Fibroblast of peridontal ligament (primary cell): ENCODE measurements around the gene FKBP5.
"Not testable (repeated sequence)": the region's sequence is repeated elsewhere in the genome, so short reads cannot be mapped to it uniquely, and the experiment has no call there.

ENCODE experiments used
- DNase-seq: peaks from one replicate; pipeline ENCODE4 v3.0.0-alpha.2; 2010; ENCODE audit errors: extremely low read depth

FKBP5 gene

GRCh38 chr6:35547676-35548075 lies 141.0 kb downstream of the FKBP5 start:
- no peak for DNase-seq

- DNase-seq: no peak
These were observed 143.8 kb downstream of the FKBP5 start for GRCh38 chr6:35544769-35545361.

DNA sequence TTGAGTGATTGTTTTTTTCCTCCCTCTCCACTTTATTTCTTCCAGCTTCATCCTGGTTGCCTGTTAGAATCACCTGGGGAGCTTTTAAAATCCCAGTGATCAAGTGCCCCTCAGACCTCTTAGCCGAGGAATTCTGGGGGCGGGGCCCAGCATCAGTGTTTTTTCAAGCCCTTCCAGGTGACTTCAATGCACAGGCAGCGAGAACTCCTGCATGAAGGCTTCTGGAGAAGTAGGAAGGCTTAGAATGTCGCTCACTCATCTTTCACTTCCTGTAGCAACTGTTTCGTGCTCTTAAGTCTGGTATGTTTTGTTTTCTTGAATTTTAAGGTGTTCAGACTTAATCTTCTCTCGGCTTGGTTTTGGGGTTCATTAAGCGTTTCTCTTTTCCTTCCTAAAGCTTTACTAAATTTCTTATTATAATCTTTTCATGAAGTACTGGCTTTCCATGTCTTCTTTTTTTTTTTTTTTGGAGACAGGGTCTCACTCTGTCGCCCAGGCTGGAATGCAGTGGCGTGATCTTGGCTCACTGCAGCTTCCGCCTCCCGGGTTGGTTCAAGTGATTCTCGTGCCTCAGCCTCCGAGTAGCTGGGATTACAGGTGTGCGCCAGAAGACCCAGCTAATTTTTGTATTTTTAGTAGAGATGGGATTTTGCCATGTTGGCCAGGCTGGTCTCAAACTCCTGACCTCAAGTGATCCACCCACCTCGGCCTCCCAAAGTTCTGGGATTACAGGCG lies 145.1 kb downstream of the FKBP5 start:
- DNase-seq: no peak

DNA sequence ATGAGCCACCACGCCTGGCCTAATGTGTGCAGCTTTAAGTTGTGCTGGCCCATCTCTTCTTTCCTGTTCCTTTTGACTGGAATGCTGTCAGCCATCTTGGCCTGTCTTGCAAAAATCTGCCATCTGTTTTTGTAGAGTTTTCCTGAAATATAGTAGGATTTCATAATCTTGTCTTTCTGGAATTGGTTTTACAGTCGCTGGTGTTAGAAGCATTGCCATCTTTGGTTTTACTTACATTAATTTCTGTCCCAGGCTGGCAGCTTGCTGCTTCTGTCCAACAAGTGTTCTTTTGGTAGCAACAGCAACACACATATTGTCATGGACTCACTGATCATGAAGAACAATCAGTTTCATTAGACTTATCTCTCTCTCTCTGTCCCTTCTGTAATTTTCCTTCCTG lies 146.9 kb downstream of the FKBP5 start:
- no peak for DNase-seq

GRCh38 chr6:35539223-35539622 lies 149.5 kb downstream of the FKBP5 start:
- DNase-seq: no peak

DNA sequence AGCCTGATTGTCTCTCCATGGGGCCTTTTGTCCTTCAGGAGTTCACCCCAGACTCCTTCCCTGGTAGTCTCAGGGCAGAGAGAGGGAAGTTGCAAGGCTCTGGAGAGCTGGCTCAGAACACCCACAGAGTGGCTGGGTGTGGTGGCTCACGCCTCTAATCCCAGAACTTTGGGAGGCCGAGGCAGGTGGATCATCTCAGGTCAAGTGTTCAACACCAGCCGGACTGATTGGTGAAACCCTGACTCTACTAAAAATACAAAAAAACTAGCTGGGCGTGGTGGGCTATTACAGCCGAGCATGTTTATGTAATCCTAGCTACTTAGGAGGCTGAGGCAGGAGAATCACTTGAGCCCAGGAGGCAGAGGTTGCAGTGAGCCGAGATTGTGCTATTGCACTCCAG lies 152.9 kb downstream of the FKBP5 start:
- DNase-seq: not testable (repeated sequence)

DNA sequence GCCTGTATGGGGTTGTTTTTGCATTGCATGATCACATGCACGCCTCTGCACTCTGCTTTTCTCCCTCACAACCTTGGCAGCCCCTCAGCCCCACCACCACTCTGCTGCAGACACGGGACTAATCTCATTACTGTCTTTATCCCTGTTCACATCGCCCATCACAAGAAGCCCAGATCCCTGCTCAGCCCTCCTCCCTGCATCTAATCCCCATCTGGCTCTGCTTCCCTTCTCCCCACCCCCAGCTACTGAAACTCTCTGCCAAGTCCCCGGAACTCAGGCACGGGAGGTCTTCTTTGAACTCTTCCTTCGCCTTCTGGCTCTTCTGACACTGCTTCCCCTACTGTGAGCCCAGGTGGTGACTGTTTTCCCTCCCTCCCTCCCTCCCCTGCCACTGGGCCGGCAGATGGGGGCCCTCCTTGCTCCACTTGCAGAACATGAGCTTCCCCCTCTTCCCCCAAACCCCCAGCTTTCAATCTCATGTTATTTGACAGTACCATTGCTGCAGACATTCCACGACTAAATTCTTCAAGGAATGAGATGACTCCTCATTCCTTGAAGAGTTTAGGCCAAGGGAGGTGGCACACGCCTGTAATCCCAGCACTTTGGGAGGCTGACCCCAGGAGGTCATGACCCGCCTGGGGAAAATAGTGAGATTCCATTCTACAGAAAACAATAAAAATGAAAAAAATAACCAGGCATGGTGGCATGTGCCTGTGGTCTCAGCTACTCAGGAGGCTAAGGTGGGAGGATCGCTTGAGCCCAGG lies 154.1 kb downstream of the FKBP5 start:
- no peak for DNase-seq

GRCh38 chr6:35533981-35534380 lies 154.7 kb downstream of the FKBP5 start:
- no peak for DNase-seq

DNA sequence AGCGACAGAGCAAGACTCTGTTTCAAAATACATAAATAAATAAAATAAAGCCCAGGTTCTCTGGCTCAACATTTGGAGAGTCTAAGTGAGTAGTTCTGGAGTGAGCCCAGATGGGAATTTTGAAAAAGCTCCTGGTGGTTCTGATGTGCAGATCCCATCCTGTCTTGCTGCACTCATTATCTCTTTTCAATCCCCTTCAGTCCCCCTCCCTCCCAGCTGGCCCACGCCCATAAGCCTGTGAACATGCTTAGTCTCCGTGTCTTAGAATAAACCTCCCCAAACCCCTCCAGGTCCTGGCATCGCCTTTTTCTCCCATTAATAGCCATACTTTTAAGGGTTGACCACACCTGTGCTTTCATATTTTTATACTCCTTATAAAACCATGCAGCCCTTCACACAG lies 156.6 kb downstream of the FKBP5 start:
- no peak for DNase-seq

DNA sequence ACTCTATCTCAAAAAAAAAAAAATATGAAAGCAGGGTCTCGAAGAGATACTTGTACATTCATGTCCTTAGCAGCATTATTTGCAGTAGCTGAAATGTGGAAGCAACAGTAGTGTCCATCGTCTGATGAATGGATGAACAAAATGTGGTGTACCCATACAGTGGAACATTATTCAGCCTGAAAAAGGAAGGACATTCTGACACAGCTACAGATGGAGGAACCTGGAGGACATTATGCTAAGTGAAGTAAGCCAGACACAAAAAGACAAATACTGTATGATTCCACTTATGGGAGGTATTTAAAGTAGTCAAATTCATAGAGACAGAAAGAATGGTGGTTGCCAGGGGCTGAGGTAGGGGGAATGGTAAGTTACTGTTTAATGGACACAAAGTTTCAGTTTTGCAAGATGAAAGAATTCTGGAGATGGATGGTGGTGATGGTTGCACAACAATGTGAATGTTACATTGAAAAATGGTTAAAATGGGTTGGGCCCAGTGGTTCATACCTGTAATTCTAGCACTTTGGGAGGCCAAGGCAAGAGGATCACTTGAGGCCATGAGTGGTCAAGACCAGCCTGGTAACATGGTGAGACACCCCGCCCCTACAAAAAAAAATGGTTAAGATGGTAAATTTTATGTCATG lies 164.2 kb downstream of the FKBP5 start:
- DNase-seq: no peak
